Heart left ventricle (tissue), 13 donors: Measurements from ENCODE around the gene CSF1.

Experiments used
- CTCF ChIP-seq, 12 donors: fragments of 200-600 bp; sonication (generic) in 4 of 12; IDR thresholded peaks; one replicate each; pipeline versions ENCODE4 v1.5.0 to v1.8.0; 2018 to 2022; ENCODE audit warnings: antibody characterized with exemption in 12 of 12, mild to moderate bottlenecking in 5 of 12
- POLR2A ChIP-seq, 2 donors: fragments of 450-650 bp; IDR thresholded peaks; one replicate each; pipeline ENCODE4 v1.6.1; 2017; ENCODE audit warnings: antibody characterized with exemption in 2 of 2, mild to moderate bottlenecking in 2 of 2, moderate library complexity in 2 of 2
- donor health status: ischemic (EF 13 %, LVEDD 7.1; RV severe dilation, severe dysfunction).
- donor health status: DM: no; HTN: yes; CAD: no.
- donor health status: DM: no; HTN: no; CAD: no.
- donor health status: ischemic (EF 25% LVEDD 6.9; RV normal size, moderate dysfunction).
- donor health status: ischemic (EF 25% LVEDD 5.7; RV mildly dilated, moderate dysfunction).
- donor health status: ischemic (EF 35%, LVEDD 5.7; RV mildly dilated, moderate dysfunction).
- donor health status: nonischemic (EF 11% LVEDD 7.7; RV severe dilation, severe dysfunction).
- donor health status: DM: yes; HTN: yes; CAD: no.
- donor health status: PGD.
- donor health status: ischemic (EF 29% LVEDD 5.4; RV normal size, mild dysfunction).
- donor health status: nonischemic (EF 23%, LVEDD 6.1; RV moderate dilation, normal function).

- TF ChIP-seq CTCF (IDR thresholded peaks at IDR 0.05) (no peak), POLR2A (IDR thresholded peaks at IDR 0.05) (no peak)
These were observed 2.2 kb downstream of the CSF1 start for GRCh38 chr1:109912873-109913272.
